ENCODE data around the gene RAB33A.

Gene RAB33A
- long read RNA-seq, transcript RAB33A-201 (2 exons, 1,258 nt), result major isoform, 71 of 73 reads
- long read RNA-seq, partial matches to known transcripts, result 0 of 73 reads
- long read RNA-seq, other reads (novel, unspliced or antisense), result 2 of 73 reads

GRCh38 chrX:130171446-130172126, at the start of gene RAB33A:
TSS of gene RAB33A (plus strand) at chrX:130171962. CDS start at chrX:130172063, 101 bp downstream.
- no peak for TF ChIP-seq POLR2AphosphoS5 (IDR thresholded peaks at IDR 0.05; ENCODE audit: low read depth)
- Histone ChIP-seq H3K4me3 (replicated peaks; ENCODE audit: insufficient read depth, low read length) (peak within 1 kb of the TSS; percentile 52), H3K27ac (replicated peaks) (peak within 1 kb of the TSS; percentile 80), H3K27me3 (ENCODE audit: insufficient read depth, poor library complexity, severe bottlenecking) (no peaks in the 10 kb centered on the region)
- DNase-seq (ENCODE audit: low read depth in 1 of 2, low spot score in 1 of 2), result peak; percentile 9 to 43

- Histone ChIP-seq H3K27ac (replicated peaks) (no peak overlapping the region), H3K27me3 (ENCODE audit: insufficient read depth, poor library complexity, severe bottlenecking) (no peaks in the 10 kb centered on the region), H3K4me3 (replicated peaks; ENCODE audit: insufficient read depth, low read length) (no peak overlapping the region)
- DNase-seq (ENCODE audit: low read depth in 1 of 2, low spot score in 1 of 2), result no peak
- no peak for TF ChIP-seq POLR2AphosphoS5 (IDR thresholded peaks at IDR 0.05; ENCODE audit: low read depth)
- no peak for TF ChIP-seq SPI1 (IDR thresholded peaks at IDR 0.05; ENCODE audit: borderline replicate concordance, low read depth)
- no peak for TF ChIP-seq CTCF (IDR thresholded peaks at IDR 0.05; ENCODE audit: insufficient read depth, low read length)
- TF ChIP-seq REST (IDR thresholded peaks at IDR 0.05; ENCODE audit: insufficient replicate concordance, low read depth), result no peak
- no peak for TF ChIP-seq GABPA (IDR thresholded peaks at IDR 0.05; ENCODE audit: low read depth)
Observed at GRCh38 chrX:130124577-130124976, 47.2 kb upstream of the RAB33A start.

GRCh38 chrX:130125091-130125874, 46.5 kb upstream of the RAB33A start:
- no peak for TF ChIP-seq GABPA (IDR thresholded peaks at IDR 0.05; ENCODE audit: low read depth)
- TF ChIP-seq CTCF (IDR thresholded peaks at IDR 0.05; ENCODE audit: insufficient read depth, low read length), result no peak
- Histone ChIP-seq H3K4me3 (replicated peaks; ENCODE audit: insufficient read depth, low read length) (no peak overlapping the region), H3K27ac (replicated peaks) (no peak overlapping the region), H3K27me3 (ENCODE audit: insufficient read depth, poor library complexity, severe bottlenecking) (no peaks in the 10 kb centered on the region)
- DNase-seq (ENCODE audit: low read depth in 1 of 2, low spot score in 1 of 2), result no peak

- Histone ChIP-seq H3K27me3 (ENCODE audit: insufficient read depth, poor library complexity, severe bottlenecking) (no peaks in the 10 kb centered on the region), H3K4me3 (replicated peaks; ENCODE audit: insufficient read depth, low read length) (no peak overlapping the region), H3K27ac (replicated peaks) (no peak overlapping the region)
- no peak for DNase-seq (ENCODE audit: low read depth in 1 of 2, low spot score in 1 of 2)
- TF ChIP-seq POLR2AphosphoS5 (IDR thresholded peaks at IDR 0.05; ENCODE audit: low read depth), result no peak
- no peak for TF ChIP-seq SPI1 (IDR thresholded peaks at IDR 0.05; ENCODE audit: borderline replicate concordance, low read depth)
- TF ChIP-seq CTCF (IDR thresholded peaks at IDR 0.05; ENCODE audit: insufficient read depth, low read length), result no peak
- TF ChIP-seq REST (IDR thresholded peaks at IDR 0.05; ENCODE audit: insufficient replicate concordance, low read depth), result no peak
- TF ChIP-seq GABPA (IDR thresholded peaks at IDR 0.05; ENCODE audit: low read depth), result no peak
Observed at GRCh38 chrX:130130990-130131389, 40.8 kb upstream of the RAB33A start.

All from HL-60 (cell line).